Measurements from ENCODE around the gene FNDC4. TPM values are rescaled to one million over a fixed set of nuclear protein-coding genes. Genes with fewer than 3 reads are reported as not detected.

FNDC4 gene
- total RNA-seq, 1 experiment from 2014 or later = 2.4 TPM

GRCh38 chr2:27485496-27485895 lies 9.5 kb downstream of the FNDC4 start:
- ChIA-PET CTCF (no interaction called here), POLR2A (no interaction called here)
- Mint-ChIP-seq H3K9me3 (ENCODE audit: unreplicated experiment) (no peaks in the 10 kb centered on the region), H3K4me1 (ENCODE audit: low read depth, unreplicated experiment) (peaks cover 6% of the 10 kb centered on the region), H3K4me3 (ENCODE audit: unreplicated experiment) (no peak overlapping the region), H3K27ac (ENCODE audit: unreplicated experiment) (no peak overlapping the region), H3K27me3 (ENCODE audit: insufficient read depth, unreplicated experiment) (no peaks in the 10 kb centered on the region), H3K36me3 (ENCODE audit: insufficient read depth, unreplicated experiment) (peaks cover 7% of the 10 kb centered on the region)
- BruUV-seq (replicated peaks) = no TSS peak
- TF ChIP-seq, protein P1, sequence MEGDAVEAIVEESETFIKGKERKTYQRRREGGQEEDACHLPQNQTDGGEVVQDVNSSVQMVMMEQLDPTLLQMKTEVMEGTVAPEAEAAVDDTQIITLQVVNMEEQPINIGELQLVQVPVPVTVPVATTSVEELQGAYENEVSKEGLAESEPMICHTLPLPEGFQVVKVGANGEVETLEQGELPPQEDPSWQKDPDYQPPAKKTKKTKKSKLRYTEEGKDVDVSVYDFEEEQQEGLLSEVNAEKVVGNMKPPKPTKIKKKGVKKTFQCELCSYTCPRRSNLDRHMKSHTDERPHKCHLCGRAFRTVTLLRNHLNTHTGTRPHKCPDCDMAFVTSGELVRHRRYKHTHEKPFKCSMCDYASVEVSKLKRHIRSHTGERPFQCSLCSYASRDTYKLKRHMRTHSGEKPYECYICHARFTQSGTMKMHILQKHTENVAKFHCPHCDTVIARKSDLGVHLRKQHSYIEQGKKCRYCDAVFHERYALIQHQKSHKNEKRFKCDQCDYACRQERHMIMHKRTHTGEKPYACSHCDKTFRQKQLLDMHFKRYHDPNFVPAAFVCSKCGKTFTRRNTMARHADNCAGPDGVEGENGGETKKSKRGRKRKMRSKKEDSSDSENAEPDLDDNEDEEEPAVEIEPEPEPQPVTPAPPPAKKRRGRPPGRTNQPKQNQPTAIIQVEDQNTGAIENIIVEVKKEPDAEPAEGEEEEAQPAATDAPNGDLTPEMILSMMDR (IDR thresholded peaks at IDR 0.05; ENCODE audit: insufficient read depth in 1 of 2, low read depth in 1 of 2, low read length in 1 of 2, severe bottlenecking in 1 of 2, unreplicated experiment in 1 of 2) = no peak
- DNase-seq = no peak
- Histone ChIP-seq H3K9me3 (no peaks in the 10 kb centered on the region), H3K4me3 (ENCODE audit: low read depth, low read length) (no peak overlapping the region), H3K4me1 (0 out of 2 replicates have a peak, but pooled peaks cover 5% of the 10 kb centered on the region), H3K36me3 (ENCODE audit: control insufficient read depth, insufficient read depth, low read length) (no peaks in the 10 kb centered on the region), H3K27me3 (replicated peaks; ENCODE audit: control insufficient read depth, insufficient read depth, low read length) (no peaks in the 10 kb centered on the region)
- intact Hi-C loops (cut with micrococcal nuclease; ENCODE audit: unreplicated experiment) = no loop called here

DNA sequence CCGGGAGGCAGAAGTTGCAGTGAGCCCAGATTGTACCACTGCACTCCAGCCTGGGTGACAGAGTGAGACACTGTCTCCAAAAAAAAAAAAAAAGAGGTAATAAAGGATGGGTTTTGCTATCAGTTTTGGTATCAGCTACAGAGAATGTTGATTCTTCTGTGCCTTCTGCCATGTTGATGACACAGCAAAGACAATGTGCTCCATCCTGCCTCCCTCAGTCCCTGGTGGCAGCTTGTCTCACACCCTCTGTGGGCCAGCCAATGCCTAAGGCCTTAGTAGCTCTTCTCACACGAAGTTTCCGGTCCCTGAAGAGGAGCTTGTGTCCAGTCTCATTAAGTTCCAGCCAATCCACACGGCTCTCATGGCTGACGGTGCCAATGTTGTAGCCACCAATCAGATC lies 23.0 kb downstream of the FNDC4 start:
- H3K9me3 Mint-ChIP-seq (ENCODE audit: unreplicated experiment) = no peaks in the 10 kb centered on the region
- H3K27ac Mint-ChIP-seq (ENCODE audit: unreplicated experiment) = no peak overlapping the region
- no peaks in the 10 kb centered on the region for H3K27me3 Mint-ChIP-seq (ENCODE audit: insufficient read depth, unreplicated experiment)
- BruUV-seq (replicated peaks) = no TSS peak
- Histone ChIP-seq H3K36me3 (ENCODE audit: control insufficient read depth, insufficient read depth, low read length) (no peaks in the 10 kb centered on the region), H3K4me3 (ENCODE audit: low read depth, low read length) (no peak overlapping the region), H3K9me3 (no peaks in the 10 kb centered on the region), H3K4me1 (no peaks in the 10 kb centered on the region), H3K27me3 (replicated peaks; ENCODE audit: control insufficient read depth, insufficient read depth, low read length) (no peaks in the 10 kb centered on the region)
- ChIA-PET CTCF (no interaction called here), POLR2A (no interaction called here)
- intact Hi-C loops (cut with micrococcal nuclease; ENCODE audit: unreplicated experiment) = no loop called here
- H3K4me1 Mint-ChIP-seq (ENCODE audit: low read depth, unreplicated experiment) = no peaks in the 10 kb centered on the region
- no peak for DNase-seq
- no peak overlapping the region for H3K4me3 Mint-ChIP-seq (ENCODE audit: unreplicated experiment)
- TF ChIP-seq, protein P1 (IDR thresholded peaks at IDR 0.05; ENCODE audit: insufficient read depth in 1 of 2, low read depth in 1 of 2, low read length in 1 of 2, severe bottlenecking in 1 of 2, unreplicated experiment in 1 of 2) = no peak
- H3K36me3 Mint-ChIP-seq (ENCODE audit: insufficient read depth, unreplicated experiment) = no peaks in the 10 kb centered on the region

DNA sequence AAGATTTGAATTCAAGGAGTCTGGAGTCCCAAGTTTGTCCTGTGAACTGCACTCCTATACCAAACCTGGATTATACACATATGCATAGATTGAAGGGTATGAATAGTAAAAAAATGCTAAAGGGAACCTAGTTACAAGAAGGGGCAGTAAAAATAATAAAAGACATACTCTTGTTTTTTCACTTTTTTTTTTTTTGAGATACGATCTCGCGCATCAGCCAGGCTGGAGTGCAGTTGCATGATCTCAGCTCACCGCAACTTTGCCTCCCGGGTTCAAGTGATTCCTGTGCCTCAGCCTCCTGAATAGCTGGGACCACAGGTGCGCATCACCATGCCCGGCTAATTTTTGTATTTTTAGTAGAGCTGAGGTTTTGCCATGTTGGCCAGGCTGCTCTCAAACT lies 30.6 kb downstream of the FNDC4 start:
- CTCF ChIA-PET = no interaction called here
- Histone ChIP-seq H3K4me1 (peaks cover 4% of the 10 kb centered on the region; the same call in 1 of the 2 replicates), H3K9me3 (no peaks in the 10 kb centered on the region), H3K36me3 (ENCODE audit: control insufficient read depth, insufficient read depth, low read length) (no peaks in the 10 kb centered on the region), H3K27me3 (replicated peaks; ENCODE audit: control insufficient read depth, insufficient read depth, low read length) (no peaks in the 10 kb centered on the region), H3K4me3 (ENCODE audit: low read depth, low read length) (no peak overlapping the region)
- no peaks in the 10 kb centered on the region for H3K36me3 Mint-ChIP-seq (ENCODE audit: insufficient read depth, unreplicated experiment)
- no peak overlapping the region for H3K4me3 Mint-ChIP-seq (ENCODE audit: unreplicated experiment)
- TF ChIP-seq, protein P1 (IDR thresholded peaks at IDR 0.05; ENCODE audit: insufficient read depth in 1 of 2, low read depth in 1 of 2, low read length in 1 of 2, severe bottlenecking in 1 of 2, unreplicated experiment in 1 of 2) = no peak
- intact Hi-C loops (cut with micrococcal nuclease; ENCODE audit: unreplicated experiment) = no loop called here
- H3K27ac Mint-ChIP-seq (ENCODE audit: unreplicated experiment) = no peak overlapping the region
- POLR2A ChIA-PET = no interaction called here
- no peaks in the 10 kb centered on the region for H3K27me3 Mint-ChIP-seq (ENCODE audit: insufficient read depth, unreplicated experiment)
- no TSS peak for BruUV-seq (replicated peaks)
- H3K4me1 Mint-ChIP-seq (ENCODE audit: low read depth, unreplicated experiment) = peaks cover 6% of the 10 kb centered on the region
- H3K9me3 Mint-ChIP-seq (ENCODE audit: unreplicated experiment) = no peaks in the 10 kb centered on the region
- no peak for DNase-seq

All from Caco-2 (cell line).